Measurements from ENCODE around the gene TBC1D10B.

Gene TBC1D10B

DNA sequence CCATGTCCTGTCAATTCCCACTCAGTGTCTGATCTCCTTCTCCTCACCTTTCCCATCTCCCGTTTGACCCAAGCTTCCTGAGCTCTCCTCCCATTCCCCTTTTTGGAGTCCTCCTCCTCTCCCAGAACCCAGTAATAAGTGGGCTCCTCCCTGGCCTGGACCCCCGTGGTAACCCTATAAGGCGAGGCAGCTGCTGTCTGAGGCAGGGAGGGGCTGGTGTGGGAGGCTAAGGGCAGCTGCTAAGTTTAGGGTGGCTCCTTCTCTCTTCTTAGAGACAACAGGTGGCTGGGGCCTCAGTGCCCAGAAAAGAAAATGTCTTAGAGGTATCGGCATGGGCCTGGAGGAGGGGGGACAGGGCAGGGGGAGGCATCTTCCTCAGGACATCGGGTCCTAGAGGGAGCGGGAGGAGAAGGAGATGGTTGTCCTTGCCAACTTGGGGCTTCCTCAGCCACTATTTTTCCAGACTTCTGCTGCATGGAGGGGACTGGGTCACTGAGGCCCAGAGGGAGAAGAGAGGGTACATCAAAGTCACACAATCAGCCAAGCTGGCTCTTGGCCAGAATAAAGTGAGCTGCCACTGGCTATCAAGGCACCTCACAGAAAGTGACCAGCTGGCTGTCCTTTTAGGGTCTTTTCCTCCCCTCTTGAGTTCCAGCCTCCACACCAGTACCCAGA is 1.9 kb upstream of the TBC1D10B start:
- DNase-seq, result no peak

GRCh38 chr16:30371248-30371816 is 1.0 kb upstream of the TBC1D10B start:
- no peak for DNase-seq

DNA sequence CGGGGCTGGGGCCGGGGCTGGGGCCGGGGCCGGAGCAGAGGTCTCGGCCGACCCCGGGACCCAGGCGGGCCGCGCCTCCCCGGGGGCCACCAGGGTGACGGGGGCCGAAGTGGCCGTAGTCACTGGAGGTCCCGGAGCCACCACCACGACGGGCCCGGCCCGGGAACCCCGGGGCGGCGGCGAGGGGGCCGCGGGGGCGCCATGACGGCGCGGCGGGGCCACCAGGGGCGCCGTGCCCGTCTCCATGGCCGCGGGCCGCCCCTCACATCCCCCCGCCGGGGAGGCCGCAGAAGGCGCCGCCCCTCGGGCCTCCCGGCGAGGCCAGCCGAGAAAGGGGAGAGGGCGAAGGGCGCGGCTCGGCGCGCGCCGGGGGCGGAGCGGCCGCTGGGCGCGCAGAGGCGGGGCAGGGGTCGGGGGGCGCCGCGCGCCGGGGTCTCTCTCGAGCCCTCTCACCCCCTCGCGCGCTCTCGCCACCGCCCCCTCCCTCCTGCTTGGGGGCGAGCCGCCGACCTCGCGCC is 297 bp downstream of the TBC1D10B start:
- no peak for DNase-seq

DNA sequence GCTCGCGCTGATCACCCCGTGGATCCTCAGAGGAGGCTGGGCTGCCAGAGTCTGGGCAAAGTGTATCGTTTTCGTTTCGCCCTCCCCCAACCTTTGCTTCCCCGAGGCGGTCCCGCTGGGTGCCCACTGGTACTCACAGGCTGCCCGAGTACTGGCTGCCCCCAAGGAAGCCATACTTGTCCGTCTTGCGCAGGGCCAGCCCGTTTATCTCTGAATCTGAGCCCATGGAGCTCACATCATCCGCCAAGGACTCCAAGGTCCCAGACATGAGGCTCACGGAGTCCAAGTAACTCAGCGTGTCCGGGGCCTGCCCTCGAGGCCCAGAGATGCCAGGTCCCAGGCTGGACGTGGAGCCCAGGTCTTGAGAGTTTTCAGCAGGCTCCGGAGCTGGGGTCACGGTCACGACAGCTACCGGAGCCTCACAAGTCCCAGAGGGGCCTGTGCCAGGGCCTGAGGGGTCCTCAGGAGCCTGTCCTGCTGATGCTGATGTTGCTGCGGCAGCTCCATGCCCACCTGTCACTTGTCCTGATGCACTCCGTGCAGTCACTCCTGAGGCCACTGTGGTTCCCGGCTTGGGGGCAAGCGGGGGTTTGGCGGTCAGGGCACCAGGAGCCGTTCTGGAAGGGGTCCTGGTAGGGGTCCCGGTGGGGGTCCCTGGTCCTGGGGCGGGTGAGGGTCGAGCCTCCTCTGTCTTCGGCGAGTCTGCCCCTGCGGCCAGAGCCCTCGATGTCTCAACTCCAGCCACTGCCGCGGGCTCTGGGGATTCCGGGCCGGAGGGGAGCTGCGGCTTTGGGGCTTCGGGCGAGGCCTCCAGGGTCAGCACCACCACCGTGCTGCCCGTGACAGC is 980 bp downstream of the TBC1D10B start:
- DNase-seq, result no peak

DNA sequence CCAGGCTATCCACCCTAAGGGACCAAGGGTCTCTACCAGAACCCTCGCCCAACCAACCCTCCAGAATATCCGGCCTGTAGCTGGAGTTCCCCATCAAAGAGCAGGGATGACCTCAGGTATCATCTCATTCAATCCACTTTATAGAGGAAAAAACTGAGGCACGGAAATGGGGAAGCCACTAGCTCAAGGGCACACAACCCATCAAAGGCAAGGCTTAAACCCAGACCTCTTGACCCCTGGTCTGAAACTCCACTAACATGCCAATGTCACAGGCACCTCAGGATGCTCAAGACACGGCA is 1.6 kb downstream of the TBC1D10B start:
- DNase-seq, result no peak

DNA sequence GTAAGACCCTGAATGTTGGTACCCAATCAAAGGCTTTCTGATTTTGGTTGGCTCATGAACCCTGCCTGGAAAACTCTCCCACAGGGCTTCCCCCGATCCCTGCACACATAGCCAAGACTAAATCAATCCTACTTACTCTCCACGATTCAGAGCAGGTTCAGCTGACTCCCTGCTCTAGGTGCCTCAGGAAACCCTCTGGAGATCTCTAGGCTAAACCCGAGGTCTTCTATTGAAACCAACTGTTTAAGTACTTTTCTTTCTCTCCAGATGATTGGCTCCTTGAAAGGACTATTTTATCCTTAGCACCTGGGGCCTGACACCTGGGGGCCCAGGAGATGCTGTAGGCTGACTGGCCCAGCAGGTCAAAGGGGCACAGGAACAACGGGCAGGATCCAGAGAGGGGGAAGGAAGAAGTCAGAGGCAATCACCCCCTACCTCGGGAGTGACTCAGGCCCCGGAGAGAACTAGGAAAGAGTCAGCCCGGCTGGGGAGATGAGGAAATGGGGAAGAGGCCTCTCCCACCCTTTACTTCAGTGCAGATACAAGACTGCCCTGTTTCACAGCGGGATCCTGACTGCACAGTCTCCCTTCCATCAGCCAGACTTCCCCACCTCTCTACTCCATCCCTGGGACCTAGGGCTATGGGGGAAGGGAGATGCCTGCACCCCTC is 2.0 kb downstream of the TBC1D10B start:
- DNase-seq, result no peak

GRCh38 chr16:30367349-30368009 is 2.8 kb downstream of the TBC1D10B start:
- no peak for DNase-seq

- no peak for DNase-seq
Measured at GRCh38 chr16:30366511-30366910, 3.8 kb downstream of the TBC1D10B start.

- DNase-seq, result no peak
Measured at GRCh38 chr16:30365200-30365599, 5.1 kb downstream of the TBC1D10B start.

DNA sequence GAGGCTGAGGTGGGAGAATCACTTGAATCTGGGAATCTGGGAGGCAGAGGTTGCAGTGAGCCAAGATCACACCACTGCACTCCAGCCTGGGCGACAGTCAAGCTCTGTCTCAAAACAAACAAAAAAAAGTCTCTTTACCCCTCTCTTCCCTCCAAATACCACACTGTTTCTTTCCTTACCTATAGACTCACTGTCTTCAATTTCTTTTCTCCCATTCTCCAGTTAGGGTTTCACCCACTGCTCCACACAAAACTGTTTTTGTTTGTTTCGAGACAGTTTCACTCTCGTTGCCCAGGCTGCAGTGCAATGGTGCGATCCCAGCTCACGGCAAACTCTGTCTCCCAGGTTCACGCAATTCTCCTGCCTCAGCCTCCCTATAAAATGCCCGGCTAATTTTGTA is 9.1 kb downstream of the TBC1D10B start:
- DNase-seq, result no peak

GRCh38 chr16:30359871-30360170 is 10.5 kb downstream of the TBC1D10B start:
- DNase-seq, result no peak

GRCh38 chr16:30358990-30359870 is 11.1 kb downstream of the TBC1D10B start:
- DNase-seq, result no peak

- DNase-seq, result no peak
Measured at GRCh38 chr16:30358577-30358936, 11.7 kb downstream of the TBC1D10B start.

DNA sequence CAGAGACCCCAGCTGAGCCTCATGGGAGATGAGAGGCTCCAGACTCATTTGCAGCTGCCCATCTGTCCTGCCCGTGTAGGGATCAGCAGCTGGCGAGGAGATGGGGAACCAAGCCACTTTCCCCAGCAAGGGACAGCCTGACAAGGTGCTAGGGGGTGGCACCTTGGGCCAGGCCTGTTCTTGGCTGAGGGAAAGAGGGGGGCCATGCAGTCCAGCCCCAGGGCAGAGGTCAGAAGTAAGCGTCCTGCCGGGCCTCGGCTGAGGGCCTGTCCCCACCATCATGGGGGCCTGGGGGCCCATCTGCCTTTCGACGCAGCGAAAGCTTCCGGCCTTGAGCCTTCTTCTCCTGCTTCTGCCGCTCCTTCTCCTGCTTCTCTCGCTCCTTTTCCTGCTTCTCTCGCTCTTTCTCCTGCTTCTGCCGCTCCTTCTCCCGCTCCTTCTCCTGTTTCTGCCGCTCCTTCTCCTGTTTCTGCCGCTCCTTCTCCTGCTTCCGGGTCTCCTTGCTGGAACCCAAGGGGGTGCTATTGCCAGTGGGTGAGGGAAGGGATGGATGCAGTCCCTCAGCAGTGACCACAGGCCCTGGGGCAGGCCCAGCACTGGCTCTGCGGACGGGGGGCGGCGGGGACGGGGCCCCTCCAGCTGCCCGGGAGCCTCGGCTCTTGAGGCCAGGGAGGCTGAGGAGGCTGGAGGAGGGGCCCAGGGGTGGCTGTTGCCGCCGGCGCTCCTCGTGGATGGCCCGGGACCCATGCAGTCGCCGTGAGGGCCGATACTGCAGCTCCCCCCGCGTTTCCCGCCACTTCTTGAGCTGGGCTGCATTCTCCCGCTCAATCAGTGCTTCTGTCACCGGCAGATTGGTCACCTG is 12.3 kb downstream of the TBC1D10B start:
- DNase-seq, result no peak

DNA sequence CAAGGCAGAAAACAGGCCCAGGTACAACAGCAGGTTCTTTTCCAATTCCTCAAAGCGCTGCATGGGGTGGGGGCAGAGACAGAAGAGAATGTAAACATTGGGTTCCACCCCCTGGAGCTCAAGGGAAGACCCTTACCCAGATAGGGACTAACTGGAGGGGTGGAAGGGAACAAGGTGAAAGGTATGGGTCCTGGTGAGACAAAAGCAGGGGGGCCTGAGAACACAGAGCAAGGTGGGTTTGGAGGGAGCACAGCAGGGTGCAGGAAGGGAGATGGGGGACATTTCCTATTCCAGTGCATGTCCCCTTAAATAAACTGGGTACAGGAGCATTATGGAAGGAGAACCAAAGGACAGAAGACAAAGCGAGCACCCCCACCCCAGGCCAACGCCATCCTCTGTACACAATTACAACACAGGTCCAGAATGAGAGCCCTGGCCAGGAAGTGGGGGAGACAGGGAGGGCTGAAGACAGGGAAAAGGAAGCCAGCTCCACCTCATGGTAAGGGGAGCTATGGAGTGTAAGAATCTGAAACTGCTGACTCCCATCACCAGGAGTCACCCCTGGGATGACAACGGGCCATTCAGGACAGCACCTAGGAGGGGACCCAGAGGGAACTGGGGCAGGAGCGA is 13.1 kb downstream of the TBC1D10B start:
- no peak for DNase-seq

DNA sequence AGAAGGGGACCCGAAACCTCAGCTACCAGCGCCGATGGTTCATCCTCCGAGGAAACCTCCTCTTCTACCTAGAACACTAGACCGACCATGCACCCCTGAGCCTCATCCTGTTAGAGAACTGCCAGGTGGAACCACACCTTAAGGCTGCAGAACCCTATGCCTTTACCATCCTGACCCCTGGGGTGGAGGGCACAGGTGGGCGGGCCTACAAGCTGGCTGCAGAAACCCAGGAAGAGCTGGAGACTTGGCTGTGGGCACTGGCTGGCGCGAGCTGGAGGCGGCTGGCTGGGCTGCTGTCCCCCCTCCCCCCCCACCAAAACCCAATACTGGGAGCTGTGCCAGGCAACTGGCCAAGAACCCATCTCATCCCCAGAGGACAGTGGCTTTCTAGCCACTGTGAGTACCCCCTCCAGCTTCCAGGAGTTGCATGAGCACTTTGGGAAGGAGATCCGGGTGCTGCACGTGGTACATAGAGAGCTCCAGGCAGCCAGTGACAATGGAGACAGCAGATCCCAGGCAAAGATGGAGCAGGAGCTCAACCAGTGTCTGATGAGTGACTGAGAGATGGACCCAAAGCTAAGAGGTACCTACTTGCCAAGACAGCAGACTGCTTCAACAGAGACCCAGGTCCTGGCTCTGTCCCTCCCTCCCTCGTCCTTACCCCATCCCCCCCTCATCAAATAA is 13.8 kb downstream of the TBC1D10B start:
- DNase-seq, result no peak

- no peak for DNase-seq
Measured at GRCh38 chr16:30355954-30356308, 14.4 kb downstream of the TBC1D10B start.

DNA sequence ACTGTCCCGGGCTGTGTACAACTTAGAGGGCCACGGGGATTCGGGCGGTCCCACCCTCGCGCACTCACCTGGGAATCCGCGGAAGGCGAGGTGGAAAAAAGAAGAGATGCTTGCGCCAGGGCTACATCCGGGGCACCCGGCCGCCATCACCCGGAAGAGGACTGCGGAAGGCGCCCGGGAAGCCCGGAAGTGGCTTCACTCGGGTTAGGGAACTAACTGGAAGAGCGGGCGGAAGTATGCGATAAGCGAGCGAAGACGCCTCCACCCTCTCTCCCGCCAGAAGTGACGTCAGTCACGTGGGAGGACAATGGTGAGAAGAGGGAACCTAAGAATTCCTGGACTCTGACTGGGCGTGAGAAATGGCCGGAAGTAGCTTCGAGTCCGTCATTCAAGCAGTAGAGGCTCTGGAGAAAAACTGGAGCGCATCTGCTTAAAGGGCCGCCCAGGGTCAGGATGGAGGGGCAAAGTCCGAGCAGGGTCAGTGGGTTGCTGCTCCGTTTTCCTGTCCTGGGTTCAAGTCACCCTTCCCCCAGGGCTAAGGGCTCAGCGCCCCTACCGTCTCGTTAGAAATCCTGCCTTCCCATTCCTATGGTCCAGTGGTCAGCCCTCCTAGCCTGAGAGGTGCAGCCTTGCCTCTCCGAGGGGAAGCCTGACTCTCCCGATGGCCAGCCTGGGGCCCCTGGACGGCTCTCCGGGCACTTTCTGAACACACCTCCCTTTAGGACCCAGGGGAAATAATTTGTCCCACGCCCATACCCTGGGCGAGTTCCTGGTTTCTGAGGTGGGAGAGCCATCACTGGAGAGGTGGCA is 14.9 kb downstream of the TBC1D10B start, which contains the start of gene CD2BP2:
Gene CD2BP2 (minus strand): TSS at position 165 of the 810 bp plus-strand sequence. CDS start 627 bp downstream, outside the sequence.
- peak; percentile 96 for DNase-seq

All from NCI-H524 treated with DMSO at 0.1 percent for 48 hours (cell line).